NCI-H446 (cell line): Measurements from ENCODE around the gene C15orf62.
A peak's percentile ranks its signal among the peaks of the same experiment; 100 is the strongest.

ENCODE experiments used
- DNase-seq, 2 experiments: peaks; one replicate each; lab custom pipeline; 2025; lab: John Stamatoyannopoulos, UW

C15orf62 gene

DNA sequence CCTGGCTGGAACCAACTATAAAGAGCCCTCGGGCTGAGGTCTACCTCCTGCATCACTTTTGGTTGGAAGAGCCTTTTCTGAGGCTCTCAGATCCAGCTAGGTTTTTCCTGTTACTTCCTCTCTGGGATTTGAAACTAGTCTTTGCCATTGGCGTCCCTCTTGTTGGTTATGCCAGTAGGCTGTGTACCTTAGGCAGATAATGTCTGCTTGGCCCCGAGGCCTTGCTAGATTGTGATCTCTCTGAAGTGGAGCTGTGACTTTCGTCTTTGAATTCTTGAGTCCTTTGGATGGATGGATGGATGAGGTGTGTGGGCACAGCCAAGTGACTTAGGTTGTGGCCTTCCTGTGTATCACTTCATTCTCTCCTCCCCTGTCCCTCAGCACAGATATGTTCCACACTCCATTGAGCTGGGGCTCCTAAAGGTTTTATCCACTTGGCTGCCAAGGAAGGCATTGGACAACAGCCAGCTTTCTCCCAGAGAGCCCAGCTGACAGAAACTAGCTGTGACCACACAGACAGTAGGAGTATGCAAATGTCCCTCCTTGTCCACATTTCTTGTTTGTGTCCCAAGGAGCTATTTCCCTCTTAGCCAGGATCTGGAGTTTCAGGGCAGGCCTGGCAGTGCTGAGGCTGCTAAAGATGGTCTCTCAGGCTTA, 45.4 kb downstream of the C15orf62 start:
- DNase-seq: peak in 1 of 2 experiments; percentile 11

DNA sequence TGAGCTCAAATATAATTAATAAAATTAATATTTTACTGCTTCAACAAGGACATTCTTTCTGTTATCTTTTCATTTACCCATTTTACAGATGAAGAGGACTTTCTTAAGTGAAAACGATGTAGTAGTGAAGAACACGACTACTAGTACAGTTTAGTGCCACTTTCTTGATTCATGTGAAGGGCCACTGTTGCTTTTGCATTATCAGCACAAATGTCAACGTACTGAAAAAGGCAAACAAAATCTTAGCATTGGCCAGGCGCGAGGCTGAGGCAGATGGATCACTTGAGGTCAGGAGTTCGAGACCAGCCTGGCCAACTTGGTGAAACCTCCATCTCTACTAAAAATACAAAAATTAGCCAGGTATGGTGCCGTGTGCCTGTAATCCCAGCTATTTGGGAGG, 49.3 kb downstream of the C15orf62 start:
- no peak for DNase-seq

GRCh38 chr15:40821195-40821594, 51.4 kb downstream of the C15orf62 start:
- DNase-seq: no peak
